ENCODE measurements around the gene CNGB1. TPM values are rescaled to one million over a fixed set of nuclear protein-coding genes. Genes with fewer than 3 reads are reported as not detected.

Gene CNGB1
- total RNA-seq, 4 donors from 2014 or later: not detected

- no peak for TF ChIP-seq POLR2A (IDR thresholded peaks at IDR 0.05)
- no peak for TF ChIP-seq CTCF (IDR thresholded peaks at IDR 0.05)
- Histone ChIP-seq H3K9me3 (no peaks in the 10 kb centered on the region), H3K36me3 (no peaks in the 10 kb centered on the region), H3K27ac (no peak overlapping the region), H3K4me1 (no peaks in the 10 kb centered on the region), H3K4me3 (no peak overlapping the region), H3K27me3 (peaks cover 0 to 10% of the 10 kb centered on the region in 2 donors)
- intact Hi-C loops (cut with DNase I; ENCODE audit: low total_unique reads): no loop called here
- no peak for DNase-seq
These were observed 86.2 kb downstream of the CNGB1 start for GRCh38 chr16:57884655-57885133.

- Histone ChIP-seq H3K27me3 (peaks cover 0 to 10% of the 10 kb centered on the region in 2 donors), H3K4me3 (no peak overlapping the region), H3K4me1 (no peaks in the 10 kb centered on the region), H3K9me3 (no peaks in the 10 kb centered on the region), H3K27ac (no peak overlapping the region), H3K36me3 (no peaks in the 10 kb centered on the region)
- intact Hi-C loops (cut with DNase I; ENCODE audit: low total_unique reads): no loop called here
- no peak for DNase-seq
- TF ChIP-seq CTCF (IDR thresholded peaks at IDR 0.05) (no peak), POLR2A (IDR thresholded peaks at IDR 0.05) (no peak)
These were observed 86.8 kb downstream of the CNGB1 start for GRCh38 chr16:57883953-57884654.

- Histone ChIP-seq H3K9me3 (no peaks in the 10 kb centered on the region), H3K36me3 (no peaks in the 10 kb centered on the region), H3K4me1 (no peaks in the 10 kb centered on the region), H3K27ac (no peak overlapping the region), H3K4me3 (no peak overlapping the region), H3K27me3 (peaks cover 0 to 10% of the 10 kb centered on the region in 2 donors)
- TF ChIP-seq POLR2A (IDR thresholded peaks at IDR 0.05): no peak
- no peak for TF ChIP-seq CTCF (IDR thresholded peaks at IDR 0.05)
- intact Hi-C loops (cut with DNase I; ENCODE audit: low total_unique reads): no loop called here
- no peak for DNase-seq
These were observed 87.4 kb downstream of the CNGB1 start for GRCh38 chr16:57883480-57883879.

GRCh38 chr16:57882792-57883191 is 88.1 kb downstream of the CNGB1 start:
- Histone ChIP-seq H3K27me3 (peaks cover 0 to 10% of the 10 kb centered on the region in 2 donors), H3K36me3 (no peaks in the 10 kb centered on the region), H3K4me1 (no peaks in the 10 kb centered on the region), H3K9me3 (no peaks in the 10 kb centered on the region), H3K27ac (no peak overlapping the region), H3K4me3 (no peak overlapping the region)
- intact Hi-C loops (cut with DNase I; ENCODE audit: low total_unique reads): no loop called here
- TF ChIP-seq POLR2A (IDR thresholded peaks at IDR 0.05) (no peak), CTCF (IDR thresholded peaks at IDR 0.05) (no peak)
- DNase-seq: no peak

- DNase-seq: no peak
- Histone ChIP-seq H3K4me1 (no peaks in the 10 kb centered on the region), H3K27me3 (peaks cover 0 to 10% of the 10 kb centered on the region in 2 donors), H3K36me3 (no peaks in the 10 kb centered on the region), H3K9me3 (no peaks in the 10 kb centered on the region), H3K27ac (no peak overlapping the region), H3K4me3 (no peak overlapping the region)
- TF ChIP-seq CTCF (IDR thresholded peaks at IDR 0.05) (no peak), POLR2A (IDR thresholded peaks at IDR 0.05) (no peak)
- intact Hi-C loops (cut with DNase I; ENCODE audit: low total_unique reads): no loop called here
These were observed 88.7 kb downstream of the CNGB1 start for GRCh38 chr16:57882206-57882605.

Measured in uterus (tissue), 4 donors.